MCF 10A (cell line): ENCODE measurements around the gene LRRC19. TPM values are rescaled to one million over a fixed set of nuclear protein-coding genes. Genes with fewer than 3 reads are reported as not detected.

Source experiments
- BruUV-seq: library from RNA; stranded (reverse); fragments of 400-500 nt; replicated peaks from 2 replicates; lab custom pipeline; 2021; lab: Mats Ljungman, UMichigan
- CTCF ChIA-PET: fragments of 300-600 bp; sonication (Branson Sonifier 250); formaldehyde crosslinking; extraction: SDS; loops from one replicate; lab custom pipeline; 2021; ENCODE audit warnings: antibody characterized with exemption, inconsistent platforms; lab: Yijun Ruan, JAX
- POLR2A ChIA-PET: fragments of 300-600, 350-650 bp; sonication (Branson Sonifier 250); formaldehyde crosslinking; extraction: SDS; loops from one replicate; lab custom pipeline; 2020; ENCODE audit warnings: antibody characterized with exemption, inconsistent platforms; lab: Yijun Ruan, JAX
- DNase-seq: peaks from one replicate; pipeline ENCODE4 v3.0.0-alpha.2; 2018; ENCODE audit not compliant: unreplicated experiment
- H3K27ac Mint-ChIP-seq: one replicate; pipeline ENCODE4 v1.8.0; 2022; ENCODE audit warnings: mild to moderate bottlenecking, low read depth, mixed read lengths; ENCODE audit not compliant: unreplicated experiment
- H3K27me3 Mint-ChIP-seq: one replicate; pipeline ENCODE4 v1.8.0; 2022; ENCODE audit warnings: mixed read lengths; ENCODE audit not compliant: insufficient read depth, unreplicated experiment
- H3K36me3 Mint-ChIP-seq: one replicate; pipeline ENCODE4 v1.8.0; 2022; ENCODE audit warnings: mild to moderate bottlenecking, moderate library complexity, mixed read lengths; ENCODE audit not compliant: insufficient read depth, unreplicated experiment
- H3K4me1 Mint-ChIP-seq: one replicate; pipeline ENCODE4 v1.8.0; 2022; ENCODE audit warnings: mixed read lengths; ENCODE audit not compliant: insufficient read depth, unreplicated experiment
- H3K4me3 Mint-ChIP-seq: one replicate; pipeline ENCODE4 v1.8.0; 2022; ENCODE audit warnings: mild to moderate bottlenecking, moderate library complexity, mixed read lengths; ENCODE audit not compliant: unreplicated experiment
- H3K9me3 Mint-ChIP-seq: one replicate; pipeline ENCODE4 v1.8.0; 2022; ENCODE audit warnings: mixed read lengths; ENCODE audit not compliant: unreplicated experiment
- intact Hi-C: fragments of 100-400 bp; cut with micrococcal nuclease; formaldehyde crosslinking; loops from 2 replicates; pipeline ENCODE4 v1.14.1; 2022
- total RNA-seq: library from RNA; stranded (reverse); gene quantifications from 2 replicates; pipeline ENCODE4 v1.2.3, GENCODE V29; 2022
- TF ChIP-seq, protein P1 (sequence below): fragments of 200-600 bp; IDR thresholded peaks from one replicate; pipeline ENCODE4 v1.8.0; 2022; ENCODE audit warnings: antibody characterized with exemption, mild to moderate bottlenecking; ENCODE audit not compliant: unreplicated experiment

The LRRC19 gene
- total RNA-seq, 1 experiment from 2014 or later, result not detected

DNA sequence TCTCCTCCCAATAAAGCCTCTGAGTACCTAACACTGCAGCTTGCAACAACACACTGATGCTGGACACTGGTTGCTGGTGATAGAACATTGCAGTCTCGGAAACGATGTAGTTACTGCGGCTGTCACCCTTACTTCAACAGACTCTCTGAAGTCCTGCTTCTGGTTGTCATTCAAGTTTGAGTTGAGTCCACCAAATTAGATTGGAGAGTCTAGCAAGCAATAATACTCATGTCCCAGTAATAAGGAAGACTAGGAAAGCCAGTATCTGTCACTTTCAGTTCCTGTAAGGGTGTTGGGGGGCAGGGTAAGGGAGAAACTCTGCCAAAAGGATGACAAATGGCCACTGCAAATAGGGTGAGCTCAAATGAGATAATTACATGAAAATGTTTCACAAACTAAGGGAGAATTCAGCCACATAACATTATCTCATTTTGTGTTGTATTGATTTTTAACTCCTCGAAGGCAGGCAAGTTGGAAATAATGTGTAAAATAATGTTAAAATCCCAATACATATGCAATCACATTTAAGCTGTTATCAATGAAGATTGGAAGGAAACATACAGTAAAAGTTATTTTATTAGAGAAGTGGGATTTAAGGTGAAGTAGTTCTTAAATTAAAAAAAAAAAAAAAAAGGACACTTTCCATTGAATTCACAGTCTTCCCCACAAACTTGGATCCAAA is 50.1 kb downstream of the LRRC19 start:
- POLR2A ChIA-PET, result interaction anchor here (0.6 to 4.0 kb wide), 24 partner anchors 8 to 1220 kb away, joined by 3 to 79 read pairs (median 6); partner anchors contain the start of genes CAAP1 and PLAA
- H3K4me3 Mint-ChIP-seq, result peak overlapping the region; percentile 90
- H3K27me3 Mint-ChIP-seq, result no peaks in the 10 kb centered on the region
- intact Hi-C loops, result no loop called here
- no peak for DNase-seq
- peaks cover 6% of the 10 kb centered on the region for H3K36me3 Mint-ChIP-seq
- no peaks in the 10 kb centered on the region for H3K9me3 Mint-ChIP-seq
- BruUV-seq, result no TSS peak
- H3K27ac Mint-ChIP-seq, result peak overlapping the region; percentile 100
- peaks cover 14% of the 10 kb centered on the region for H3K4me1 Mint-ChIP-seq
- TF ChIP-seq, protein P1, sequence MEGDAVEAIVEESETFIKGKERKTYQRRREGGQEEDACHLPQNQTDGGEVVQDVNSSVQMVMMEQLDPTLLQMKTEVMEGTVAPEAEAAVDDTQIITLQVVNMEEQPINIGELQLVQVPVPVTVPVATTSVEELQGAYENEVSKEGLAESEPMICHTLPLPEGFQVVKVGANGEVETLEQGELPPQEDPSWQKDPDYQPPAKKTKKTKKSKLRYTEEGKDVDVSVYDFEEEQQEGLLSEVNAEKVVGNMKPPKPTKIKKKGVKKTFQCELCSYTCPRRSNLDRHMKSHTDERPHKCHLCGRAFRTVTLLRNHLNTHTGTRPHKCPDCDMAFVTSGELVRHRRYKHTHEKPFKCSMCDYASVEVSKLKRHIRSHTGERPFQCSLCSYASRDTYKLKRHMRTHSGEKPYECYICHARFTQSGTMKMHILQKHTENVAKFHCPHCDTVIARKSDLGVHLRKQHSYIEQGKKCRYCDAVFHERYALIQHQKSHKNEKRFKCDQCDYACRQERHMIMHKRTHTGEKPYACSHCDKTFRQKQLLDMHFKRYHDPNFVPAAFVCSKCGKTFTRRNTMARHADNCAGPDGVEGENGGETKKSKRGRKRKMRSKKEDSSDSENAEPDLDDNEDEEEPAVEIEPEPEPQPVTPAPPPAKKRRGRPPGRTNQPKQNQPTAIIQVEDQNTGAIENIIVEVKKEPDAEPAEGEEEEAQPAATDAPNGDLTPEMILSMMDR, result no peak
- CTCF ChIA-PET, result interaction anchor here (0.6 to 2.6 kb wide), 5 partner anchors 15 to 537 kb away, joined by 3 to 9 read pairs (median 3); no protein-coding TSS in a partner anchor

DNA sequence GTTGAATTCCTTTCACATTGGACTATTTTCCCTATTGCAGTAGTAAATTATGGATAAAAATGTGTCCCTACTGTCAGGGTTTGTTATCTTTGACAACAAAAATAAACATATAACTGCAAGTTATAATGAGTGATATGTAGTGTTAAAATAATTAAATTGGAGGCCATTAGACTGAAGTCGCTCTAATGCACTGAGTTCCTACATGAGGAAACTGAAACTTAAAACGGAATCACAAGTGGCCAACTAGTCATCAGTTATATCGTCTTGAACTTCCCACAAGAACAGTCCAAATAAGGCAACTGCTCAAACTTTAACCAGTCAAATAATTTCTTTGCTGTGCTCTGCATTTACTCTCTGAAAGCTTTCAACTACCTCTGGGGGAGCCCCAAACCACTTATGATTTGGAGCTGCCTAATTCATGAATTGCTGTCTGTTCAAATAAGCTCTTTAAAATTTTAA is 51.4 kb downstream of the LRRC19 start:
- no TSS peak for BruUV-seq
- Mint-ChIP-seq H3K4me3 (no peak overlapping the region), H3K27ac (no peak overlapping the region), H3K9me3 (no peaks in the 10 kb centered on the region), H3K4me1 (peaks cover 21% of the 10 kb centered on the region), H3K36me3 (peaks cover 7% of the 10 kb centered on the region), H3K27me3 (no peaks in the 10 kb centered on the region)
- no peak for DNase-seq
- intact Hi-C loops, result no loop called here
- TF ChIP-seq, protein P1, result no peak
- ChIA-PET POLR2A (interaction anchor here (1.3 to 4.0 kb wide), 2 partner anchors 8 to 68 kb away, joined by 3 to 27 read pairs; no protein-coding TSS in a partner anchor), CTCF (interaction anchor here (0.8 to 2.6 kb wide), 2 partner anchors 9 to 22 kb away, joined by 3 to 9 read pairs; no protein-coding TSS in a partner anchor)

DNA sequence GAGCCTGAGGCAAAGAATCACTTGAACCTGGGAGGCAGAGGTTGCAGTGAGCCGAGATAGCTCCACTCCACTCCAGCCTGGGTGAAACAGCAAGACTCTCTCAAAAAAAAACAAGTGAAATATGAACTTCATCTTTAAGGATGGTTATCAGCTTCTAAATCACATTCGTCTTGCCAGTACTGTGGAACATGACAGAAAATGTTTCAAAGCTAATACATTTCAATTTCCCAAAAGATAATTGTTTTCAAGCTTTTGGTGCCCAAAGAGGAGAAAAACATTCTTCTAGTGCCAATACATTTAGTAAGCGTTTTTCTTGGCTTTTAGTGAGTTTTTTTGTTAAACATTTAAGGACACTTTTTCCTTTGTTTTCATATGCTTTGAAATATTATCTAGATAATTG is 53.7 kb downstream of the LRRC19 start:
- intact Hi-C loops, result no loop called here
- Mint-ChIP-seq H3K36me3 (peaks cover 6% of the 10 kb centered on the region), H3K9me3 (no peaks in the 10 kb centered on the region), H3K4me3 (no peak overlapping the region), H3K27me3 (no peaks in the 10 kb centered on the region), H3K4me1 (peaks cover 25% of the 10 kb centered on the region), H3K27ac (no peak overlapping the region)
- ChIA-PET CTCF (interaction anchor here (0.6 kb wide), 1 partner anchor 762 kb away, joined by 5 read pairs; no protein-coding TSS in a partner anchor), POLR2A (interaction anchor here (0.6 to 1.4 kb wide), 2 partner anchors 60 to 110 kb away, joined by 3 read pairs; no protein-coding TSS in a partner anchor)
- DNase-seq, result no peak
- BruUV-seq, result no TSS peak
- TF ChIP-seq, protein P1, result no peak

DNA sequence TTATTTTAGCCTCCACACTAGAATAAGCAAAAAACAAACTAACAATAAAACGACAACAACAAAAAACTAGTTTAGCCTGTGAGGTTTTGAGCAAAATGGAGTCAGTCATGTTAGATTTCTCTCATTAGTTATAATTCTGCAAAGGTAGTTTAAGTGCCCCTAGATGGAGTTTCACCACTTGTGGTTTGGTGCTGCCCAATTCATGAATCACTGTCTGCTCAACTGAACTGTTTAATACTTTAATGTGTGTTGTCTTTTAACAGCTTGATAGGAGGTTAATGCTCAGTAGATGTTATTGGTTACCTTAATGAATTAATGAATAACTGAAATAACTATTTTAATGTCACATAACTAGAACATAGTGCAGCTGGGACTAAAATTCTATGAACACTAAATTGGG is 55.0 kb downstream of the LRRC19 start:
- intact Hi-C loops, result no loop called here
- ChIA-PET CTCF (interaction anchor here (0.6 kb wide), 1 partner anchor 9 kb away, joined by 3 read pairs; no protein-coding TSS in a partner anchor), POLR2A (interaction anchor here (0.6 to 0.8 kb wide), 3 partner anchors 14 to 232 kb away, joined by 3 read pairs; no protein-coding TSS in a partner anchor)
- no peak for DNase-seq
- Mint-ChIP-seq H3K9me3 (no peaks in the 10 kb centered on the region), H3K4me1 (peaks cover 30% of the 10 kb centered on the region), H3K4me3 (no peak overlapping the region), H3K36me3 (peaks cover 6% of the 10 kb centered on the region), H3K27me3 (no peaks in the 10 kb centered on the region), H3K27ac (no peak overlapping the region)
- TF ChIP-seq, protein P1, result no peak
- no TSS peak for BruUV-seq
